HG03378 (cell line): Measurements from ENCODE around the gene DCAF7.

Experiments used
- ATAC-seq: cut with Tn5 transposase; IDR thresholded peaks from one replicate; pipeline ENCODE4 v1.9.1; 2021; ENCODE audit warnings: mild to moderate bottlenecking, moderate library complexity; ENCODE audit not compliant: unreplicated experiment

DCAF7 gene

GRCh38 chr17:63579633-63580032 lies 29.4 kb downstream of the DCAF7 start:
- no peak for ATAC-seq

- ATAC-seq: no peak
Measured at GRCh38 chr17:63587770-63588169, 37.5 kb downstream of the DCAF7 start.

- ATAC-seq: no peak
Measured at GRCh38 chr17:63588797-63589196, 38.5 kb downstream of the DCAF7 start.

GRCh38 chr17:63589646-63590045 lies 39.4 kb downstream of the DCAF7 start:
- no peak for ATAC-seq

- no peak for ATAC-seq
Measured at GRCh38 chr17:63592797-63593196, 42.5 kb downstream of the DCAF7 start.

- no peak for ATAC-seq
Measured at GRCh38 chr17:63595132-63595531, 44.9 kb downstream of the DCAF7 start.

GRCh38 chr17:63596856-63597586 lies 46.7 kb downstream of the DCAF7 start:
- no peak for ATAC-seq

- no peak for ATAC-seq
Measured at GRCh38 chr17:63598281-63598680, 48.0 kb downstream of the DCAF7 start.

GRCh38 chr17:63600569-63601438 lies 50.5 kb downstream of the DCAF7 start, which contains the start of gene TACO1:
Gene TACO1 (plus strand): TSS chr17:63600895. CDS start chr17:63601084, 189 bp downstream.
- ATAC-seq: peak; percentile 88

GRCh38 chr17:63601439-63602371 lies 51.4 kb downstream of the DCAF7 start:
- ATAC-seq: no peak

GRCh38 chr17:63609816-63610573 lies 59.7 kb downstream of the DCAF7 start:
- ATAC-seq: no peak

- no peak for ATAC-seq
Measured at GRCh38 chr17:63610854-63611253, 60.6 kb downstream of the DCAF7 start.

GRCh38 chr17:63611354-63611753 lies 61.1 kb downstream of the DCAF7 start:
- no peak for ATAC-seq

GRCh38 chr17:63613663-63614062 lies 63.4 kb downstream of the DCAF7 start:
- ATAC-seq: no peak

GRCh38 chr17:63621229-63621683 lies 71.0 kb downstream of the DCAF7 start:
- no peak for ATAC-seq

- peak; percentile 92 for ATAC-seq
Measured at GRCh38 chr17:63621684-63622573, 71.7 kb downstream of the DCAF7 start, which contains the start of gene MAP3K3. Gene MAP3K3 (plus strand): TSS chr17:63622417. CDS start chr17:63622760, 343 bp downstream.

GRCh38 chr17:63622574-63623390 lies 72.5 kb downstream of the DCAF7 start:
- no peak for ATAC-seq
